Keratinocyte (primary cell): Measurements from ENCODE around the gene GCK. TPM values are rescaled to one million over a fixed set of nuclear protein-coding genes. Genes with fewer than 3 reads are reported as not detected.

Experiments used
- DNase-seq: peaks from one replicate; pipeline ENCODE4 v3.0.0-alpha.2; 2011; ENCODE audit warnings: low read depth, missing footprints, low spot score
- FAIRE-seq: peaks from 2 replicates; lab custom pipeline; 2011; peaks lifted over from hg19 to GRCh38; lab: Jason Lieb, UNC
- H2AFZ ChIP-seq: 2 replicates; pipeline ENCODE4 v1.6.0; 2012; ENCODE audit warnings: low read length, control low read depth, inconsistent platforms; ENCODE audit not compliant: control insufficient read depth
- H3K27ac ChIP-seq: 2 replicates; pipeline ENCODE4 v1.5.1; 2011; ENCODE audit warnings: low read length; ENCODE audit not compliant: control insufficient read depth, insufficient read depth
- H3K27me3 ChIP-seq: 3 replicates; pipeline ENCODE4 v1.6.0; 2011; ENCODE audit warnings: low read length; ENCODE audit not compliant: control insufficient read depth, insufficient read depth; ENCODE audit errors: extremely low read depth
- H3K36me3 ChIP-seq, 2 experiments: 2 replicates in 1 of 2; 3 replicates in 1 of 2; pipeline ENCODE4 v1.5.1; 2011; ENCODE audit warnings: low read length in 2 of 2, mild to moderate bottlenecking in 1 of 2; ENCODE audit not compliant: control insufficient read depth in 2 of 2, insufficient read depth in 2 of 2; ENCODE audit errors: extremely low read depth in 1 of 2
- H3K4me1 ChIP-seq: 3 replicates; pipeline ENCODE4 v1.5.1; 2011; ENCODE audit warnings: low read length; ENCODE audit not compliant: control insufficient read depth, insufficient read depth; ENCODE audit errors: extremely low read depth
- H3K4me2 ChIP-seq: 3 replicates; pipeline ENCODE4 v1.6.0; 2011; ENCODE audit warnings: low read depth, low read length; ENCODE audit not compliant: control insufficient read depth, insufficient read depth; ENCODE audit errors: extremely low read depth
- H3K4me3 ChIP-seq, 3 experiments: fragments of 200-600 bp in 1 of 3; sonication (generic) in 1 of 3; 2 replicates in 2 of 3; 3 replicates in 1 of 3; pipeline ENCODE4 v1.5.1; 2011 to 2016; ENCODE audit warnings: low read length in 3 of 3, mild to moderate bottlenecking in 3 of 3, control low read depth in 2 of 3, inconsistent platforms in 1 of 3, low read depth in 1 of 3, mixed read lengths in 1 of 3, mixed run types in 1 of 3, moderate library complexity in 1 of 3; ENCODE audit not compliant: control insufficient read depth in 2 of 3, insufficient read depth in 2 of 3; ENCODE audit errors: extremely low read depth in 1 of 3
- H3K79me2 ChIP-seq: 2 replicates; pipeline ENCODE4 v1.6.0; 2012; ENCODE audit warnings: low read length; ENCODE audit not compliant: control insufficient read depth, insufficient read depth
- H3K9ac ChIP-seq: 3 replicates; pipeline ENCODE4 v1.6.0; 2011; ENCODE audit warnings: low read length; ENCODE audit not compliant: control insufficient read depth, insufficient read depth; ENCODE audit errors: extremely low read depth
- H3K9me1 ChIP-seq: 3 replicates; pipeline ENCODE4 v1.6.0; 2011; ENCODE audit warnings: low read length; ENCODE audit not compliant: control insufficient read depth, insufficient read depth; ENCODE audit errors: extremely low read depth
- H3K9me3 ChIP-seq: 2 replicates; pipeline ENCODE4 v1.5.1; 2012; ENCODE audit warnings: low read depth, low read length; ENCODE audit not compliant: control insufficient read depth
- H4K20me1 ChIP-seq: 3 replicates; pipeline ENCODE4 v1.6.0; 2011; ENCODE audit warnings: low read length; ENCODE audit not compliant: control insufficient read depth, insufficient read depth; ENCODE audit errors: extremely low read depth
- EZH2 ChIP-seq: IDR thresholded peaks from one replicate; pipeline ENCODE4 v1.6.1; 2012; ENCODE audit warnings: inconsistent platforms, mild to moderate bottlenecking, low read length, moderate library complexity
- dilution Hi-C: fragments of 300-500 bp; cut with MboI; formaldehyde crosslinking; loops from one replicate; pipeline ENCODE4 v1.7.0; 2020; ENCODE audit warnings: low sequenced_read_pairs; ENCODE audit not compliant: extremely low pct_ligation_motif_present
- polyA plus RNA-seq, 5 experiments: library from polyadenylated mRNA; depleted of rRNA in 3 of 5; stranded (reverse) in 3 of 5; stranded (forward) in 1 of 5; unstranded in 1 of 5; fragments of >200 nt; gene quantifications; 1 replicate in 1 of 5; 2 replicates in 3 of 5; 3 replicates in 1 of 5; pipeline versions ENCODE4 v1.2.1 to v1.2.3, GENCODE V29; 2011 to 2012; ENCODE audit warnings: missing spikeins in 2 of 5, low read depth in 1 of 5, low replicate concordance in 1 of 5
- TF ChIP-seq, protein P1 (sequence below), 3 experiments: IDR thresholded peaks in 1 of 3; conservative IDR thresholded peaks in 1 of 3; optimal IDR thresholded peaks in 1 of 3; 2 replicates in 2 of 3; 3 replicates in 1 of 3; pipeline versions ENCODE3 to v1.5.1; 2011; ENCODE audit warnings: low read length in 3 of 3, mild to moderate bottlenecking in 3 of 3, moderate library complexity in 2 of 3, control low read depth in 1 of 3, inconsistent platforms in 1 of 3; ENCODE audit not compliant: insufficient read depth in 2 of 3; ENCODE audit errors: extremely low read depth in 1 of 3

Gene GCK
- polyA plus RNA-seq, 1 donor (not counting 4 experiments of a cell fraction or from before 2014, with no cell fraction given): not detected

DNA sequence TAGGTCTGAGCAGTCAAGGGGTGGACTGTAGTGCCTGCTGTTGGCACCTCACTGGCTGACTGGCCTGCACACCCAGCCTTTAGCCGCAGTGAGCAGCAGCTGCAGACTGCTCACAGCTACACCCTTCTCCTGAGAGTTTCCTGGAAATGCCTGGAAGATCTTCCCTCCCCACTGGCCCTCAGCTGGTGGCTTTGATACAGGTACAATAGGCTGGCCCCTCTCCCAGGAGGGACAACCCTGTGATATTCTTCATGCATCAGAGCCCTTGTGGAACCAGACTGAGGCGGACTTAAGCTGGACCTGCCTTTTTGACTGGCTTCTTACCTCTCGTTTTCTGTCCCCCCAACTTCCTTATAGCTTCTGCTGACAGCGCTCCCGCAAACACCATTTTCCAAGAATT is 6.4 kb downstream of the GCK start:
- no peaks in the 10 kb centered on the region for H3K36me3 ChIP-seq
- no peak overlapping the region for H3K9ac ChIP-seq
- DNase-seq (no peak), FAIRE-seq (no peak)
- TF ChIP-seq, protein P1, sequence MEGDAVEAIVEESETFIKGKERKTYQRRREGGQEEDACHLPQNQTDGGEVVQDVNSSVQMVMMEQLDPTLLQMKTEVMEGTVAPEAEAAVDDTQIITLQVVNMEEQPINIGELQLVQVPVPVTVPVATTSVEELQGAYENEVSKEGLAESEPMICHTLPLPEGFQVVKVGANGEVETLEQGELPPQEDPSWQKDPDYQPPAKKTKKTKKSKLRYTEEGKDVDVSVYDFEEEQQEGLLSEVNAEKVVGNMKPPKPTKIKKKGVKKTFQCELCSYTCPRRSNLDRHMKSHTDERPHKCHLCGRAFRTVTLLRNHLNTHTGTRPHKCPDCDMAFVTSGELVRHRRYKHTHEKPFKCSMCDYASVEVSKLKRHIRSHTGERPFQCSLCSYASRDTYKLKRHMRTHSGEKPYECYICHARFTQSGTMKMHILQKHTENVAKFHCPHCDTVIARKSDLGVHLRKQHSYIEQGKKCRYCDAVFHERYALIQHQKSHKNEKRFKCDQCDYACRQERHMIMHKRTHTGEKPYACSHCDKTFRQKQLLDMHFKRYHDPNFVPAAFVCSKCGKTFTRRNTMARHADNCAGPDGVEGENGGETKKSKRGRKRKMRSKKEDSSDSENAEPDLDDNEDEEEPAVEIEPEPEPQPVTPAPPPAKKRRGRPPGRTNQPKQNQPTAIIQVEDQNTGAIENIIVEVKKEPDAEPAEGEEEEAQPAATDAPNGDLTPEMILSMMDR (optimal IDR thresholded peaks at IDR 0.05 in 1 of 3, IDR thresholded peaks at IDR 0.05 in 1 of 3, conservative IDR thresholded peaks at IDR 0.05 in 1 of 3; ENCODE audit: extremely low read depth in 1 of 3, insufficient read depth in 2 of 3, low read length in 3 of 3): no peak
- TF ChIP-seq EZH2: no peak
- no peaks in the 10 kb centered on the region for H4K20me1 ChIP-seq
- no peak overlapping the region for H2AFZ ChIP-seq
- H3K79me2 ChIP-seq: no peaks in the 10 kb centered on the region
- no peak overlapping the region for H3K4me3 ChIP-seq
- no peak overlapping the region for H3K4me2 ChIP-seq
- dilution Hi-C loops: no loop called here
- no peaks in the 10 kb centered on the region for H3K9me1 ChIP-seq
- H3K27ac ChIP-seq: no peak overlapping the region
- H3K27me3 ChIP-seq: peaks cover 7% of the 10 kb centered on the region
- H3K9me3 ChIP-seq: peaks cover 9% of the 10 kb centered on the region
- H3K4me1 ChIP-seq: peaks cover 15% of the 10 kb centered on the region

DNA sequence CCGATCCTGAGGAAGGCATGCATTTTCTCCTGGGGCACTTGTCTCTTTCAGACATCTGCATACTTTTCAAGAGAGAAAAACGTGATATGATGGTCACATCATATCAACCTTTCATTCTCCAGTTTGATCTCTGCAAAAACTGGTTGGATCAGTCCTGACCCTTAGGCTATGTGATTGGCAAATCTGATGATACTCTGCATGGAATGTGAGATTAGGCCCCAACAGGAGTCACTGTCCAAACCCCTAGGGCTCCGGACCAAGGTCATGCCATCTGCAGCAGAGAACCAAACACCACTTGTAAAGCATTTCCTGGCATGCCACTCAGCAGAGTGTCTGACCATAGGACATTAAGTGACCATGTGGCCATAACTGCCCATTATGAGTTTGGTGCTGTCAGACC is 8.6 kb downstream of the GCK start:
- Histone ChIP-seq H3K27me3 (peaks cover 8% of the 10 kb centered on the region), H3K79me2 (no peaks in the 10 kb centered on the region), H4K20me1 (no peaks in the 10 kb centered on the region), H2AFZ (no peak overlapping the region), H3K27ac (no peak overlapping the region), H3K9me1 (no peaks in the 10 kb centered on the region), H3K4me2 (no peak overlapping the region), H3K36me3 (no peaks in the 10 kb centered on the region), H3K9ac (no peak overlapping the region), H3K4me1 (peaks cover 15% of the 10 kb centered on the region), H3K4me3 (no peak overlapping the region), H3K9me3 (peaks cover 9% of the 10 kb centered on the region)
- FAIRE-seq (no peak), DNase-seq (no peak)
- no peak for TF ChIP-seq EZH2
- TF ChIP-seq, protein P1 (optimal IDR thresholded peaks at IDR 0.05 in 1 of 3, IDR thresholded peaks at IDR 0.05 in 1 of 3, conservative IDR thresholded peaks at IDR 0.05 in 1 of 3; ENCODE audit: extremely low read depth in 1 of 3, insufficient read depth in 2 of 3, low read length in 3 of 3): no peak
- dilution Hi-C loops: no loop called here
